WTC11 (cell line): ENCODE measurements around the gene PLXNA2. TPM values are rescaled to one million over a fixed set of nuclear protein-coding genes. Genes with fewer than 3 reads are reported as not detected.

ENCODE experiments used
- ATAC-seq: fragments of 200-7000 bp; cut with Tn5 transposase; 2 replicates; pipeline ENCODE4 v1.10.0; 2021; ENCODE audit warnings: mild to moderate bottlenecking, moderate library complexity
- CTCF ChIA-PET: fragments of 300-600 bp; sonication (Branson Sonifier 250); formaldehyde crosslinking; loops from one replicate; lab custom pipeline; 2021; ENCODE audit warnings: antibody characterized with exemption; lab: Charles Lee
- POLR2A ChIA-PET: fragments of 350-600 bp; sonication (Branson Sonifier 250); formaldehyde crosslinking; loops from one replicate; lab custom pipeline; 2021; ENCODE audit warnings: antibody characterized with exemption; lab: Charles Lee
- DNase-seq: peaks from one replicate; pipeline ENCODE4 v3.0.0; 2021; ENCODE audit warnings: low spot score
- H3K27ac Mint-ChIP-seq: 2 replicates; pipeline ENCODE4 v1.8.0; 2021; ENCODE audit warnings: mixed read lengths
- H3K27me3 Mint-ChIP-seq: 2 replicates; pipeline ENCODE4 v1.8.0; 2021; ENCODE audit warnings: low read depth, mild to moderate bottlenecking, moderate library complexity, mixed read lengths
- H3K36me3 Mint-ChIP-seq: 2 replicates; pipeline ENCODE4 v1.8.0; 2021; ENCODE audit warnings: mixed read lengths
- H3K4me1 Mint-ChIP-seq: 2 replicates; pipeline ENCODE4 v1.8.0; 2022; ENCODE audit warnings: mixed read lengths
- H3K4me3 Mint-ChIP-seq: 2 replicates; pipeline ENCODE4 v1.8.0; 2021; ENCODE audit warnings: mild to moderate bottlenecking, moderate library complexity, mixed read lengths
- H3K9me3 Mint-ChIP-seq: 2 replicates; pipeline ENCODE4 v1.8.0; 2021; ENCODE audit warnings: mixed read lengths
- CDX4 ChIP-seq: fragments of 250-450 bp; sonication (Bioruptor Pico); IDR thresholded peaks from 2 replicates; pipeline ENCODE4 v1.9.0; 2021; ENCODE audit warnings: moderate library complexity, mild to moderate bottlenecking, inconsistent platforms, borderline replicate concordance
- CTCF ChIP-seq: fragments of 200-600 bp; IDR thresholded peaks from 2 replicates; pipeline ENCODE4 v1.8.0; 2022; ENCODE audit warnings: antibody characterized with exemption
- E2F4 ChIP-seq: sonication (generic); formaldehyde crosslinking; IDR thresholded peaks from 2 replicates; pipeline ENCODE4 v1.8.1; 2022; ENCODE audit warnings: low read depth, mild to moderate bottlenecking, moderate library complexity, missing genetic modification reagents, borderline replicate concordance
- ELF4 ChIP-seq: sonication (generic); formaldehyde crosslinking; IDR thresholded peaks from 2 replicates; pipeline ENCODE4 v1.8.1; 2022; ENCODE audit warnings: low read depth, mild to moderate bottlenecking, moderate library complexity, missing genetic modification reagents
- FOXJ3 ChIP-seq: sonication (generic); formaldehyde crosslinking; IDR thresholded peaks from 2 replicates; pipeline ENCODE4 v1.9.0; 2021; ENCODE audit warnings: missing genetic modification reagents, mild to moderate bottlenecking, borderline replicate concordance
- GABPB1 ChIP-seq: sonication (generic); formaldehyde crosslinking; IDR thresholded peaks from 2 replicates; pipeline ENCODE4 v1.8.1; 2023; ENCODE audit warnings: mild to moderate bottlenecking, missing genetic modification reagents
- GTF2I ChIP-seq: fragments of 250-450 bp; sonication (Bioruptor Pico); conservative IDR thresholded peaks from 2 replicates; pipeline ENCODE4 v1.4.0; 2021; ENCODE audit warnings: mild to moderate bottlenecking
- KAT7 ChIP-seq: sonication (generic); formaldehyde crosslinking; IDR thresholded peaks from 2 replicates; pipeline ENCODE4 v1.8.1; 2023; ENCODE audit warnings: missing genetic modification reagents, mild to moderate bottlenecking, borderline replicate concordance
- MAX ChIP-seq: sonication (generic); formaldehyde crosslinking; IDR thresholded peaks from 2 replicates; pipeline ENCODE4 v1.8.0; 2022; ENCODE audit warnings: mild to moderate bottlenecking, missing genetic modification reagents
- NR1H2 ChIP-seq: sonication (generic); formaldehyde crosslinking; IDR thresholded peaks from 2 replicates; pipeline ENCODE4 v1.9.0; 2021; ENCODE audit warnings: mild to moderate bottlenecking, moderate library complexity, missing genetic modification reagents
- OVOL2 ChIP-seq: fragments of 250-450 bp; sonication (Bioruptor Pico); IDR thresholded peaks from 2 replicates; pipeline ENCODE4 v1.9.0; 2021; ENCODE audit warnings: mild to moderate bottlenecking, borderline replicate concordance
- RELA ChIP-seq: sonication (generic); formaldehyde crosslinking; IDR thresholded peaks from 2 replicates; pipeline ENCODE4 v1.8.1; 2022; ENCODE audit warnings: missing genetic modification reagents, mild to moderate bottlenecking, borderline replicate concordance
- SMAD3 ChIP-seq: sonication (generic); formaldehyde crosslinking; IDR thresholded peaks from 2 replicates; pipeline ENCODE4 v1.8.0; 2022; ENCODE audit warnings: missing genetic modification reagents, mild to moderate bottlenecking, borderline replicate concordance
- TEAD1 ChIP-seq: sonication (generic); formaldehyde crosslinking; IDR thresholded peaks from 2 replicates; pipeline ENCODE4 v1.8.0; 2022; ENCODE audit warnings: mild to moderate bottlenecking, missing genetic modification reagents
- ZBTB21 ChIP-seq: sonication (generic); formaldehyde crosslinking; IDR thresholded peaks from 2 replicates; pipeline ENCODE4 v1.8.1; 2023; ENCODE audit warnings: mild to moderate bottlenecking, missing genetic modification reagents, borderline replicate concordance
- ZMAT4 ChIP-seq: fragments of 250-450 bp; sonication (Bioruptor Pico); IDR thresholded peaks from 2 replicates; pipeline ENCODE4 v1.9.0; 2021; ENCODE audit warnings: mild to moderate bottlenecking
- ZNF219 ChIP-seq: sonication (generic); formaldehyde crosslinking; IDR thresholded peaks from 2 replicates; pipeline ENCODE4 v1.8.0; 2023; ENCODE audit warnings: missing genetic modification reagents, mild to moderate bottlenecking, borderline replicate concordance
- ZNF423 ChIP-seq: fragments of 250-450 bp; sonication (Bioruptor Pico); IDR thresholded peaks from 2 replicates; pipeline ENCODE4 v2.1.2; 2022; ENCODE audit warnings: mild to moderate bottlenecking, moderate library complexity
- ZNF425 ChIP-seq: fragments of 250-450 bp; sonication (Bioruptor Pico); conservative IDR thresholded peaks from 2 replicates; pipeline ENCODE4 v1.9.0; 2021; ENCODE audit warnings: mild to moderate bottlenecking
- ZNF532 ChIP-seq: fragments of 250-450 bp; sonication (Bioruptor Pico); IDR thresholded peaks from 2 replicates; pipeline ENCODE4 v1.9.0; 2021; ENCODE audit warnings: mild to moderate bottlenecking, borderline replicate concordance
- ZSCAN18 ChIP-seq: fragments of 250-450 bp; sonication (Bioruptor Pico); IDR thresholded peaks from 2 replicates; pipeline ENCODE4 v2.1.2; 2022; ENCODE audit warnings: mild to moderate bottlenecking, moderate library complexity
- total RNA-seq: library from RNA; stranded (reverse); gene quantifications from 3 replicates; pipeline ENCODE4 v1.2.3, GENCODE V29; 2021

PLXNA2 gene
- total RNA-seq, 1 experiment from 2014 or later = 4.2 TPM

GRCh38 chr1:208034135-208034534 is 210.0 kb downstream of the PLXNA2 start:
- Mint-ChIP-seq H3K4me1 (0 out of 2 replicates have a peak, but pooled peaks cover 4% of the 10 kb centered on the region), H3K9me3 (no peaks in the 10 kb centered on the region), H3K4me3 (no peak overlapping the region), H3K27ac (no peak overlapping the region), H3K27me3 (no peaks in the 10 kb centered on the region), H3K36me3 (no peaks in the 10 kb centered on the region)
- no peak for TF ChIP-seq GABPB1 (CRISPR knock-in tag)
- TF ChIP-seq ZNF219 (CRISPR knock-in tag) = no peak
- no peak for TF ChIP-seq TEAD1 (CRISPR knock-in tag)
- TF ChIP-seq ZNF423 (CRISPR knock-in tag) = no peak
- TF ChIP-seq E2F4 (CRISPR knock-in tag) = no peak
- TF ChIP-seq FOXJ3 (CRISPR knock-in tag) = no peak
- no peak for TF ChIP-seq MAX (CRISPR knock-in tag)
- TF ChIP-seq ZNF425 (CRISPR knock-in tag) = no peak
- TF ChIP-seq OVOL2 (CRISPR knock-in tag) = no peak
- ATAC-seq = no peak
- POLR2A ChIA-PET = no interaction called here
- CTCF ChIA-PET = interaction anchor here (1.7 kb wide), 1 partner anchor 12 kb away, joined by 7 read pairs; no protein-coding TSS in a partner anchor
- no peak for DNase-seq

GRCh38 chr1:208033236-208033635 is 210.9 kb downstream of the PLXNA2 start:
- DNase-seq = no peak
- H3K27me3 Mint-ChIP-seq = no peaks in the 10 kb centered on the region
- CTCF ChIA-PET = interaction anchor here (1.7 kb wide), 1 partner anchor 11 kb away, joined by 7 read pairs; no protein-coding TSS in a partner anchor
- TF ChIP-seq ZNF532 (CRISPR knock-in tag) (no peak), ZBTB21 (no peak), SMAD3 (CRISPR knock-in tag) (no peak), ZMAT4 (CRISPR knock-in tag) (no peak), ELF4 (CRISPR knock-in tag) (no peak), E2F4 (CRISPR knock-in tag) (no peak), NR1H2 (no peak), CDX4 (CRISPR knock-in tag) (no peak), GTF2I (no peak), CTCF (no peak), KAT7 (no peak), ZSCAN18 (CRISPR knock-in tag) (no peak), RELA (CRISPR knock-in tag) (no peak)
- no peaks in the 10 kb centered on the region for H3K9me3 Mint-ChIP-seq
- ATAC-seq = no peak
- no peak overlapping the region for H3K27ac Mint-ChIP-seq
- POLR2A ChIA-PET = no interaction called here
- H3K4me3 Mint-ChIP-seq = no peak overlapping the region
- no peaks in the 10 kb centered on the region for H3K36me3 Mint-ChIP-seq
- 0 out of 2 replicates have a peak, but pooled peaks cover 4% of the 10 kb centered on the region for H3K4me1 Mint-ChIP-seq
